Endothelial cell of umbilical vein (primary cell): Measurements from ENCODE around the gene PTPRT.

Experiments
- POLR2AphosphoS5 ChIP-seq: IDR thresholded peaks from 2 replicates; pipeline ENCODE4 v1.6.1; 2012; ENCODE audit warnings: low read depth, mild to moderate bottlenecking, control low read depth, low read length, moderate library complexity; ENCODE audit not compliant: insufficient read depth
- TF ChIP-seq, protein P1 (sequence below), 2 donors: IDR thresholded peaks; 1 replicate in 1 of 2; 2 replicates in 1 of 2; pipeline ENCODE4 v1.5.1; 2011; ENCODE audit warnings: low read length in 2 of 2, mild to moderate bottlenecking in 2 of 2, moderate library complexity in 2 of 2, control low read depth in 1 of 2, inconsistent platforms in 1 of 2, low read depth in 1 of 2; ENCODE audit not compliant: insufficient read depth in 1 of 2; ENCODE audit errors: extremely low read depth in 1 of 2

- TF ChIP-seq POLR2AphosphoS5, result no peak
- TF ChIP-seq, protein P1, sequence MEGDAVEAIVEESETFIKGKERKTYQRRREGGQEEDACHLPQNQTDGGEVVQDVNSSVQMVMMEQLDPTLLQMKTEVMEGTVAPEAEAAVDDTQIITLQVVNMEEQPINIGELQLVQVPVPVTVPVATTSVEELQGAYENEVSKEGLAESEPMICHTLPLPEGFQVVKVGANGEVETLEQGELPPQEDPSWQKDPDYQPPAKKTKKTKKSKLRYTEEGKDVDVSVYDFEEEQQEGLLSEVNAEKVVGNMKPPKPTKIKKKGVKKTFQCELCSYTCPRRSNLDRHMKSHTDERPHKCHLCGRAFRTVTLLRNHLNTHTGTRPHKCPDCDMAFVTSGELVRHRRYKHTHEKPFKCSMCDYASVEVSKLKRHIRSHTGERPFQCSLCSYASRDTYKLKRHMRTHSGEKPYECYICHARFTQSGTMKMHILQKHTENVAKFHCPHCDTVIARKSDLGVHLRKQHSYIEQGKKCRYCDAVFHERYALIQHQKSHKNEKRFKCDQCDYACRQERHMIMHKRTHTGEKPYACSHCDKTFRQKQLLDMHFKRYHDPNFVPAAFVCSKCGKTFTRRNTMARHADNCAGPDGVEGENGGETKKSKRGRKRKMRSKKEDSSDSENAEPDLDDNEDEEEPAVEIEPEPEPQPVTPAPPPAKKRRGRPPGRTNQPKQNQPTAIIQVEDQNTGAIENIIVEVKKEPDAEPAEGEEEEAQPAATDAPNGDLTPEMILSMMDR (IDR thresholded peaks at IDR 0.05; ENCODE audit: extremely low read depth in 1 of 2, insufficient read depth in 1 of 2, low read depth in 1 of 2, low read length in 2 of 2), result no peak
Measured at GRCh38 chr20:42260184-42260583, 929.5 kb downstream of the PTPRT start.
